H1 (cell line): Measurements from ENCODE around the gene CD79A. TPM values are rescaled to one million over a fixed set of nuclear protein-coding genes. Genes with fewer than 3 reads are reported as not detected.

Experiments used
- CHD2 ChIP-seq: IDR thresholded peaks from 2 replicates; pipeline ENCODE4 v1.6.1; 2012; ENCODE audit warnings: low read length, improper control_type of control experiment
- CHD7 ChIP-seq: fragments of 300-600 bp; sonication (generic); IDR thresholded peaks from 2 replicates; pipeline ENCODE4 v1.7.1; 2012; ENCODE audit warnings: low read length, moderate library complexity, mild to moderate bottlenecking, inconsistent platforms; ENCODE audit not compliant: insufficient replicate concordance
- CREB1 ChIP-seq: IDR thresholded peaks from 2 replicates; pipeline ENCODE4 v1.6.1; 2012; ENCODE audit warnings: inconsistent platforms
- CTBP2 ChIP-seq: IDR thresholded peaks from 2 replicates; pipeline ENCODE4 v1.7.0; 2011; ENCODE audit warnings: borderline replicate concordance, mild to moderate bottlenecking, moderate library complexity, mixed read lengths, low read length; ENCODE audit not compliant: insufficient read depth, insufficient read length
- FOSL1 ChIP-seq: IDR thresholded peaks from 2 replicates; pipeline ENCODE4 v1.6.1; 2011; ENCODE audit warnings: mild to moderate bottlenecking, low read depth, low read length, moderate library complexity; ENCODE audit not compliant: insufficient read depth
- KDM1A ChIP-seq: fragments of 200-600, 300-600 bp; sonication (generic); IDR thresholded peaks from 2 replicates; pipeline ENCODE4 v1.7.1; 2016; ENCODE audit warnings: mild to moderate bottlenecking, low read length, borderline replicate concordance
- MAFK ChIP-seq: IDR thresholded peaks from 2 replicates; pipeline ENCODE4 v1.6.1; 2012; ENCODE audit warnings: low read depth, mild to moderate bottlenecking, improper control_type of control experiment, low read length
- RXRA ChIP-seq: IDR thresholded peaks from 2 replicates; pipeline ENCODE4 v1.6.1; 2011; ENCODE audit warnings: low read depth, mild to moderate bottlenecking, low read length, moderate library complexity; ENCODE audit not compliant: insufficient read depth
- SUZ12 ChIP-seq: fragments of 200-600 bp; sonication (generic); IDR thresholded peaks from 2 replicates; pipeline ENCODE4 v1.6.1; 2012; ENCODE audit warnings: mild to moderate bottlenecking, inconsistent platforms, low read length, moderate library complexity, mixed read lengths
- YY1 ChIP-seq: IDR thresholded peaks from 2 replicates; pipeline ENCODE4 v1.6.1; 2011; ENCODE audit warnings: low read depth, mild to moderate bottlenecking, low read length
- polyA plus RNA-seq, 7 experiments: library from polyadenylated mRNA; depleted of rRNA in 3 of 7; stranded (reverse) in 5 of 7; unstranded in 2 of 7; fragments of >200 nt in 5 of 7; fragments of 200-250 nt in 2 of 7; gene quantifications; 1 replicate in 5 of 7; 2 replicates in 1 of 7; 4 replicates in 1 of 7; pipeline versions ENCODE4 v1.2.1 to v1.2.3, GENCODE V29; 2011 to 2013; ENCODE audit warnings: missing spikeins in 2 of 7, mixed read lengths in 2 of 7
- total RNA-seq: library from RNA; stranded (reverse); fragmentation: NEBNext Ultra II Directional; extraction: Animal tissue kit (Norgen Biotek cat#: 25700); gene quantifications from 2 replicates; pipeline ENCODE4 v1.2.1, GENCODE V29; 2021
- TF ChIP-seq, protein P1 (sequence below): IDR thresholded peaks from 2 replicates; pipeline ENCODE4 v1.6.1; 2012; ENCODE audit warnings: inconsistent platforms

The CD79A gene
- total and polyA plus RNA-seq, 2 of the 8 experiments (the other 6 are each of a cell fraction or from before 2014, with no cell fraction given), result 0.54 to 0.77 TPM

DNA sequence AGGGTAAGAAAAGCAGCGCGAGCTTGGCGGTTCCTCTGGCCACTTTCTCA is 32.3 kb upstream of the CD79A start, which contains the start of gene DMRTC2 (continued):
- TF ChIP-seq CHD7, result no peak
- TF ChIP-seq KDM1A, result no peak
- TF ChIP-seq, protein P1, sequence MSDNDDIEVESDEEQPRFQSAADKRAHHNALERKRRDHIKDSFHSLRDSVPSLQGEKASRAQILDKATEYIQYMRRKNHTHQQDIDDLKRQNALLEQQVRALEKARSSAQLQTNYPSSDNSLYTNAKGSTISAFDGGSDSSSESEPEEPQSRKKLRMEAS, result no peak
- no peak for TF ChIP-seq YY1
- no peak for TF ChIP-seq CREB1
- TF ChIP-seq CTBP2, result no peak
- no peak for TF ChIP-seq CHD2
- TF ChIP-seq RXRA, result no peak
- no peak for TF ChIP-seq MAFK
- no peak for TF ChIP-seq FOSL1
- no peak for TF ChIP-seq SUZ12
